Fibroblast of lung (primary cell): Measurements from ENCODE around the gene RUSC2. TPM values are rescaled to one million over a fixed set of nuclear protein-coding genes. Genes with fewer than 3 reads are reported as not detected.

Experiments used
- DNase-seq, 2 donors: peaks; one replicate each; pipeline versions ENCODE4 v3.0.0 to v3.0.0-alpha.2; 2010; ENCODE audit warnings: low read depth in 2 of 2
- H2AFZ ChIP-seq: 2 replicates; pipeline ENCODE4 v1.5.1; 2012; ENCODE audit warnings: low read length, control low read depth, inconsistent platforms
- H3K27ac ChIP-seq: 2 replicates; pipeline ENCODE4 v1.5.1; 2011; ENCODE audit warnings: low read length, control low read depth; ENCODE audit not compliant: insufficient read depth
- H3K27me3 ChIP-seq: 2 replicates; pipeline ENCODE4 v1.5.1; 2011; ENCODE audit warnings: mild to moderate bottlenecking, low read length; ENCODE audit not compliant: control insufficient read depth, insufficient read depth
- H3K36me3 ChIP-seq: 2 replicates; pipeline ENCODE4 v1.5.1; 2011; ENCODE audit warnings: low read length; ENCODE audit not compliant: control insufficient read depth, insufficient read depth
- H3K4me1 ChIP-seq: 2 replicates; pipeline ENCODE4 v1.5.1; 2011; ENCODE audit warnings: low read length; ENCODE audit not compliant: control insufficient read depth, insufficient read depth; ENCODE audit errors: extremely low read depth
- H3K4me2 ChIP-seq: 2 replicates; pipeline ENCODE4 v1.5.1; 2011; ENCODE audit warnings: low read length, control low read depth; ENCODE audit not compliant: insufficient read depth; ENCODE audit errors: extremely low read depth
- H3K4me3 ChIP-seq, 4 experiments: fragments of 200-600 bp in 1 of 4; sonication (generic) in 1 of 4; replicated peaks in 1 of 4; 2 replicates each; pipeline ENCODE4 v1.5.1; 2011 to 2016; ENCODE audit warnings: low read length in 4 of 4, low read depth in 3 of 4, mild to moderate bottlenecking in 3 of 4, control low read depth in 2 of 4, inconsistent platforms in 1 of 4, mixed read lengths in 1 of 4; ENCODE audit not compliant: insufficient read depth in 1 of 4; ENCODE audit errors: control extremely low read depth in 1 of 4
- H3K79me2 ChIP-seq: 2 replicates; pipeline ENCODE4 v1.5.1; 2012; ENCODE audit warnings: mild to moderate bottlenecking, low read length, inconsistent platforms; ENCODE audit not compliant: control insufficient read depth, insufficient read depth
- H3K9ac ChIP-seq: 2 replicates; pipeline ENCODE4 v1.5.1; 2011; ENCODE audit warnings: mild to moderate bottlenecking, low read length, control low read depth; ENCODE audit not compliant: insufficient read depth
- H3K9me3 ChIP-seq: 2 replicates; pipeline ENCODE4 v1.5.1; 2012; ENCODE audit warnings: low read depth, low read length; ENCODE audit not compliant: control insufficient read depth, insufficient read depth
- H4K20me1 ChIP-seq: 2 replicates; pipeline ENCODE4 v1.5.1; 2011; ENCODE audit warnings: low read length; ENCODE audit not compliant: control insufficient read depth, insufficient read depth; ENCODE audit errors: extremely low read depth
- CTCF ChIP-seq, 2 donors: IDR thresholded peaks in 1 of 2; conservative IDR thresholded peaks in 1 of 2; 1 replicate in 1 of 2; 2 replicates in 1 of 2; pipeline ENCODE4 v1.5.1; 2011 to 2012; ENCODE audit warnings: low read length in 2 of 2, control low read depth in 1 of 2, inconsistent platforms in 1 of 2, low read depth in 1 of 2, mild to moderate bottlenecking in 1 of 2
- EZH2 ChIP-seq: IDR thresholded peaks from 2 replicates; pipeline ENCODE4 v1.5.1; 2012; ENCODE audit warnings: low read length, control low read depth, mild to moderate bottlenecking; ENCODE audit errors: missing control alignments
- polyA minus RNA-seq: library from RNA; depleted of rRNA, polyadenylated mRNA; stranded (reverse); fragments of >200 nt; gene quantifications from 2 replicates; pipeline ENCODE4 v1.2.3, GENCODE V29; 2011; ENCODE audit warnings: low replicate concordance
- polyA plus RNA-seq, 2 donors: library from polyadenylated mRNA; depleted of rRNA in 1 of 2; stranded (reverse) in 1 of 2; unstranded in 1 of 2; fragments of >200 nt; gene quantifications; 2 replicates each; pipeline ENCODE4 v1.2.1, GENCODE V29; 2011 to 2012; ENCODE audit warnings: missing spikeins in 1 of 2
- total RNA-seq: library from RNA; depleted of rRNA; stranded (reverse); fragments of >200 nt; gene quantifications from 2 replicates; pipeline ENCODE4 v1.2.1, GENCODE V29; 2014

The RUSC2 gene
- total RNA-seq = 10.0 and 15.5 TPM in 2 replicates
- 14.2 and 14.8 TPM in 2 replicates for polyA plus RNA-seq
- polyA plus RNA-seq (2012) = 16.0 and 18.2 TPM in 2 replicates
- 96.8 and 109 TPM in 2 replicates for polyA minus RNA-seq

- no peaks in the 10 kb centered on the region for H3K27me3 ChIP-seq
- no peaks in the 10 kb centered on the region for H3K36me3 ChIP-seq
- no peaks in the 10 kb centered on the region for H3K9me3 ChIP-seq
- TF ChIP-seq CTCF (conservative IDR thresholded peaks at IDR 0.05 in 1 of 2, IDR thresholded peaks at IDR 0.05 in 1 of 2; ENCODE audit: low read depth in 1 of 2, low read length in 2 of 2) (peak; percentile 47 to 50), EZH2 (no peak)
- peak within 1 kb of the TSS; percentile 77 for H3K4me2 ChIP-seq
- peak within 1 kb of the TSS; percentile 69 to 90 (median 80) for H3K4me3 ChIP-seq
- peaks cover 48% of the 10 kb centered on the region for H3K79me2 ChIP-seq
- peak; percentile 87 to 93 for DNase-seq
- H4K20me1 ChIP-seq = no peaks in the 10 kb centered on the region
- peak within 1 kb of the TSS; percentile 73 for H2AFZ ChIP-seq
- H3K4me1 ChIP-seq = no peaks in the 10 kb centered on the region
- H3K27ac ChIP-seq = peak within 1 kb of the TSS; percentile 87
- peak within 1 kb of the TSS; percentile 79 for H3K9ac ChIP-seq
Observed at GRCh38 chr9:35489313-35490154, at the start of gene RUSC2. RUSC2 (plus strand) TSS chr9:35490111; CDS start chr9:35546522, 56,411 bp downstream.

- H3K36me3 ChIP-seq = no peaks in the 10 kb centered on the region
- no peak overlapping the region for H2AFZ ChIP-seq
- no peaks in the 10 kb centered on the region for H3K4me1 ChIP-seq
- H4K20me1 ChIP-seq = no peaks in the 10 kb centered on the region
- H3K9me3 ChIP-seq = no peaks in the 10 kb centered on the region
- TF ChIP-seq CTCF (conservative IDR thresholded peaks at IDR 0.05 in 1 of 2, IDR thresholded peaks at IDR 0.05 in 1 of 2; ENCODE audit: low read depth in 1 of 2, low read length in 2 of 2) (no peak), EZH2 (no peak)
- no peaks in the 10 kb centered on the region for H3K79me2 ChIP-seq
- DNase-seq = no peak
- no peak overlapping the region for H3K27ac ChIP-seq
- no peak overlapping the region for H3K4me3 ChIP-seq
- no peaks in the 10 kb centered on the region for H3K27me3 ChIP-seq
- H3K4me2 ChIP-seq = no peak overlapping the region
- no peak overlapping the region for H3K9ac ChIP-seq
Observed at GRCh38 chr9:35446012-35446411, 43.9 kb upstream of the RUSC2 start.

- TF ChIP-seq CTCF (conservative IDR thresholded peaks at IDR 0.05 in 1 of 2, IDR thresholded peaks at IDR 0.05 in 1 of 2; ENCODE audit: low read depth in 1 of 2, low read length in 2 of 2) = no peak
- TF ChIP-seq EZH2 = no peak
- H2AFZ ChIP-seq = no peak overlapping the region
- H3K27me3 ChIP-seq = no peaks in the 10 kb centered on the region
- no peak overlapping the region for H3K4me2 ChIP-seq
- H3K4me3 ChIP-seq = no peak overlapping the region
- no peaks in the 10 kb centered on the region for H3K4me1 ChIP-seq
- no peak overlapping the region for H3K9ac ChIP-seq
- peak in 1 of 2 donors; percentile 9 for DNase-seq
- no peaks in the 10 kb centered on the region for H3K79me2 ChIP-seq
- H4K20me1 ChIP-seq = no peaks in the 10 kb centered on the region
- H3K36me3 ChIP-seq = no peaks in the 10 kb centered on the region
- H3K27ac ChIP-seq = no peak overlapping the region
- H3K9me3 ChIP-seq = no peaks in the 10 kb centered on the region
Observed at GRCh38 chr9:35448496-35448895, 41.4 kb upstream of the RUSC2 start.
